Panc1 (cell line): ENCODE data around the gene KRR1.

Source experiments
- CTCF ChIP-seq: fragments of 450-650 bp; IDR thresholded peaks from 2 replicates; pipeline ENCODE4 v1.5.1; 2017; ENCODE audit warnings: mild to moderate bottlenecking
- POLR2AphosphoS5 ChIP-seq: IDR thresholded peaks from 2 replicates; pipeline ENCODE4 v1.6.1; 2012; ENCODE audit warnings: mild to moderate bottlenecking, low read depth, low read length, moderate library complexity
- SIN3A ChIP-seq: IDR thresholded peaks from 2 replicates; pipeline ENCODE4 v1.6.1; 2012; ENCODE audit warnings: low read depth, mild to moderate bottlenecking, low read length, moderate library complexity, borderline replicate concordance; ENCODE audit not compliant: insufficient read depth

DNA sequence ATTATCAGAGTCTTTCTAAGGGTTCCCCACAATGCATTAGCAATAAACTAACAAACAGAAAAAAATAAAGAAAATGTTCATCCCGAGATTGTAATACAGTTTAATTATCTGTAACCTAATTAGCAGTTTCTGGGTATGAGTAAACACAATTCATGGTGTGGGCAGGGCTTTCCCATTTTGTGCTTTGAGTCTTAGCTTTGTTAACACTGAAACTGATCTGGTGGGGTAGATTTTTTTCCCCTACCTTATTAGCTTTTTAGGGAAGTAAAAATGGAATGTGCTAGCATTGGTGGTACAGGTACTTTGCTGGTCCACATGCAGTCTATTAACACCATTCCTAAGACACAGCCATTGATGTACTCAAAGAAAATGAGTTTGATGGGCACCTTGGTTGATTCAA, 18.4 kb upstream of the KRR1 start:
- no peak for TF ChIP-seq CTCF
- TF ChIP-seq POLR2AphosphoS5, result no peak
- no peak for TF ChIP-seq SIN3A
